Superior temporal gyrus (tissue), 1 donor: Measurements from ENCODE around the gene GPR35.
"Not testable (repeated sequence)": the region's sequence is repeated elsewhere in the genome, so short reads cannot be mapped to it uniquely, and the experiment has no call there.

Experiments
- DNase-seq: peaks from one replicate; pipeline ENCODE4 v3.0.0-alpha.2; 2016; ENCODE audit errors: extremely low spot score

The GPR35 gene

DNA sequence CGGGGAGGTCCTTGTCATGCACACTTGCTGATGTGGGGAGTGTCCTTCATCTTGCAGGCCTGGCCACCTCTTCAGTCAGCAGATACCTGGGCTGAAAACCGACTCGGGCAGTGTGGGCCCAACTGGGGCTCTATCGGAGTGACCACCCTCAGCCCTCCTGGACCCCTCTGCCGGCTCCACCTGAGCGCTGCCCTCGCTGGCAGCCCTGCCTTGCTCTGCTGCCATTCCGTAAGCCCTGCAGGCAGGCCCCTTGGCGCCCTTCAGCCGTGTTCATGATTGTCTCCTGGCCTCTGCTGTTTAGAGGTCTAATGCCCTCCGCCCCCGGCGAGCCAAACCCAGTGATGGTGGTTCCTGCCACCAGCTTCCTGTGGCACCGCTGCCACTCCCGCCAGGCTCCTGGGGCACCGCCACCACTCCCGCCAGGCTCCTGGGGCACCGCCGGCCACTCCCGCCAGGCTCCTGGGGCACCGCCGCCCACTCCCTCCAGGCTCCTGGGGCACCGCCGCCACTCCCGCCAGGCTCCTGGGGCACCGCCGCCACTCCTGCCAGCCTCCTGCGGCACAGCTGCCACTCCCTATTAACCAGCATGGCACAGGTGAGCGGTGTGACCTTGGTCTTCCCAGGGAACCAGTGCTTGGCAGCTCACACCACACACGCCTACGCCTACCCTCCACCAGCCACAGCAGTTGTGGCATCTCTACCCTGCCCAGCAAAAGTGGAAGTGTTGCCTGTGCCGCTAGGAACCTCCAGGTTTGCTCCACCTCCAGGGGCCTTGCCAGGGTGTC, 22.8 kb upstream of the GPR35 start:
- DNase-seq = no peak

DNA sequence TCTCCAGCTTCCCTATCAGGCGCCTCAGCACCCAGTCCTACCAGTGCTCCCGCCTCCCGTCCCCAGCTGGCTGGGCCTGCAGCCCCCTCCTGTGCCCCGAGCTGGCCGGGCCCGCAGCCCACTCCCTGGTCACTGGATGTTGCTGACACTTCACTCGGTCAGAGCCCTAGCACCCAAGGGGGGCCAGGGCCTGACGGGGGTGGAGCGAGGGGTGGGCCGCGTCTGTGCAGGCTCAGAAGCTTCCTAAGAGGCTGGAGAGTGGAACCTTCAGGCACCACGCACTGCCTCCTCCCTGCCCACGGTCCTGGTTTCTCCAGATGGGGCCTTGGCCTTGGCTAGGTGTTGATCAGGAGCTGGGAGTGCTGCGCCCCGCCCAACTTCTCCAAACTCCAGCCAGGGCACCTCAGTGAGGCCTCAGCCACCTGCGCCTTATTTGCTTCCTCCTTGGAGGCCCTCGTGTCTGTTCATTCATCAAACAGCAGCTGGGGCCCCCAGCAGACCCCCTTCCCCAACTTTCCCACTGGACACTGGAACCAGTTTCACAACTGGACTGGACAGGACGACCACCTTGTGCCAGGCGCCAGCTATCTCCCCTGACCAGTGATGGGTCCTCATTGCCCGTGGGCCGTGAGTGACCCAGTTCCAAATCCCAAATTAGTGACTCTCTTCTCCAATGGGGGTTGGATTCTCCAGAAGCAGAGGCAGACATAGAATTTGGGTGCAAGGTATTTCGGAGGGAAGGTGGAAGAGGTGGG, 22.0 kb upstream of the GPR35 start:
- no peak for DNase-seq

DNA sequence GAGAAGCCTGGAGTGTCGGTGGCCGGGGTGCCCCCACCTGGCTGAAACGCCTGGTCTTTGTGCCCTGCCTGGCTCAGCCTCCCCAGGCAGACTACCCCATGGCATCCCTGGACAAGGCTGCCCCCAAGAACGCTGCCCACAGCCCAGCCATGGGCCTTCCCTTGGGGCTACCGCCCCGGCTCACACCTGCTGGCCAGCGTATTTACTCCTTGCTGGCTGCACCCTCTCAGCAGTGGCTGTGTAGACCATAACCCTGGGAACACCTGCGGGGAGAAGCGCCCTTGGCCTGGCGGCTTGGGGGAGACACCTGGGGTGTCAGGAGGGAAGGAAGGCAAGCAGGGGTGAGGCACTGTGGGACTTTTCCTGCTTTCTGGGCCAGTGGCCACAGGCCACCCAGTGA, 21.4 kb upstream of the GPR35 start:
- DNase-seq = no peak

GRCh38 chr2:240604291-240604938, 20.9 kb upstream of the GPR35 start:
- peak; percentile 88 for DNase-seq

DNA sequence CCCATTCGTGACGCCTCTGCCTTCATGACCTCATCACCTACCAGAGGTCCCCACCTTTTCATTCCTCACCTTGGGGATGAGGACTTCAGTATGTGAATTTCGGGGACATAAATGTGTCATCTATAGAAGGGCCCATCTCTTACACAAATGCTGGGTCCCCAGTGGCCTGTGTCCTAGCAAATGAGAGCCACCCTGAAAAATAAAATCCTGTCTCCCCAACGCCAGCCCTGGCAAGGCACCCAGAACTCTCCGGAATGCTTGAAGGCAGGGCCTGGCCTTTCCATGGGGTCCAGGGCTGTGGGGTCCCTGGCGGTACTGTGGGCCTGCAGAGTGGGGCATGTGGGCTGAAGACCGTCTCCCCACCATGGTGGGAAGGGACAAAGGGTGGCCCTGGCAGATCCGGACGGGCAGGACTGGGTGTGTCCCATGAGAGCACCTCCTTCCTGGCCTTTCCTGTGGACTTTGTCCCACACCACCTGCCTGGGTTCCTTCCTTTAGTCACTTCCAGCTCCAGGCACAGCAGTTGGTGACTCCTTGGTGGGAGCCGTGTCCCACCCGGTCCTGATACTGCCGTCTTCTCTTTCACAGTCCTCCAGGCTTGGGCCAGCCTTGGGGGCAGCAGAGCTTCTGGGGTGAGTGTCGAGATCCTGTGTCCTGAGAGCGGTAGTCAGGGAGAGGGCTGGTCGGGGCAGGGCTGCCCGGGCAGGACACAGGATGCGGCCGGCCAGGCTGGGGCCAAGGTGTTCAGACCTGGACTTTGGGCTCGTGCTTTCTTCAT, 20.2 kb upstream of the GPR35 start:
- DNase-seq = no peak

GRCh38 chr2:240605867-240606743, 19.2 kb upstream of the GPR35 start:
- DNase-seq = no peak

DNA sequence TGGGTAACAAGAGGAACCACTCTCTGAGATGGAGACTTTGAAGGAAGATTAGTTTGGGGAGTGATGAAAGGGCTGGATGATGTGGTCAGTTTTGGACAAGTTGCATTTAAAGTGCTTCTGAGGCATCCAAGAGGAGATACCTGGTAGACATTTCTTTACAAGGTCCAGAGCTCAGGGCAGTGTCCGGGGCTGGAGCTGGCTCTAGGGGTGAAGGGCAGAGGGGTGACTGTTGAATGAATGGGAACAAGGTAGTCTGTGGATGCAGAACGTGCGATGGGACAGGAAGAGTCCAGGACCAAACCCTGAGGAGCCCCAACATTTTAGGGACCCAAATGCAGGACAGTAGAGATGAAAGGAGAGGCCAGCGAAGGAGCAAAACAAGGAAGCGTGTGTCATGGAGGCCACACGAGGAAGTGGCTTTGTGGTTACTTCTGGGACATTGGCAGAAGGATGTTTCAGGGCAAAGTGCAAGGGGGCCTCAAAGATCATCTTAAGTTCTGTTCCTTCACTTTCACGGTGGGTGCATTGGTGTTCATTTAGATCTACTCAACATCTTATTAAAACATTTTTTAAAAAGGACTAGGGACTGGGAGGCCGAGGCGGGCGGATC, 13.6 kb upstream of the GPR35 start:
- DNase-seq = no peak

DNA sequence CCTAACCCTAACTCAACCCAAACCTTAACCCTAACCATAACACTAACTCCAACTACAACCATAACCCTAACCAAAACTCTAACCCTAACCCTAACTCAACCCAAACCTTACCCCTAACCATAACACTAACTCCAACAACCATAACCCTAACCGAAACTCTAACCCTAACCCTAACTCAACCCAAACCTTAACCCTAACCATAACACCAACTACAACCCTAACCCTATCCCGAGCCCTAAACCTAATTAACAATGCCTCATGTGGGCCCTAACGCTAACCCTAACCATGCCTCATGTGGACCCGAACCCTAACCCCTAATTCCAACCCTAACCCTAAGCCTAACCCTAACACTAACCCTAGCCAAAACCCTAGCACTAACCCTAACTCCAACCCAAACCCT, 11.5 kb upstream of the GPR35 start:
- no peak for DNase-seq

GRCh38 chr2:240614391-240614790, 10.9 kb upstream of the GPR35 start:
- DNase-seq = no peak

GRCh38 chr2:240615396-240615795, 9.9 kb upstream of the GPR35 start:
- no peak for DNase-seq

DNA sequence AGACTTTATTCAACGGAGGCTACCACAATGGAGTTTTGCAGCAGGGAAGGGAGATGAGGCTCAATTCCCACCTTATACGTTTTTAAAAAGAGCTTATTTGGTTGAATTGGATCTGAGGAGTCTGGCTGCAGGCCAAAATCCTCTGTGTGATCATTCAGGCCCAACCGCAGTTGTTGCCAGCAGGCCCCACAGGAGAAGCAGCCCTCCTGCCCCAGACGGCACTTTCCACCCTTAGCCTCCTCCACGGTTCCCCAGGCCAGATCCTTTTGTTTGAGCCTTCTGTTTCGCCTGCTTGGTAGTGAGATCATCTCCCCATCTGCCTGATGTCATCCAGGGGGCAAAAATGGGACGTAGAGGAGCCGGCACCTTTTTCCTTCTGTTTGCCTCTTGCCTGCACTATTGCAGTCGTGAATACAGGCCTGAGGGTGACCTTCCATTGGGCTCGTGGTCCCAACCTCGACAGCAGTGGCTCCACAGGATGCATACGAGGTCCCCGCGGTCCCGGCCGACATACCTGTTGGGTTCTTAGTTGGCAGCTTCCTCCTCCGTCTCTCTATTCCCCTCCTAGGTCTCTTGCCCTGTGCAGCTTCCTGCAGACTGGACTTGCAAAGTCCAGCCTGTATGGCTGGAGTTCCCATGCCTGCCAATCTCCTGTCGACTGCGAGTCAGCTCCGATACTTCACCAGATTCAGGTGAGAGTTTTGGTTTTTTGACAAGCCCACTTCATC, 9.3 kb upstream of the GPR35 start:
- no peak for DNase-seq

- not testable (repeated sequence) for DNase-seq
These were observed 8.2 kb upstream of the GPR35 start for GRCh38 chr2:240616860-240617666.

DNA sequence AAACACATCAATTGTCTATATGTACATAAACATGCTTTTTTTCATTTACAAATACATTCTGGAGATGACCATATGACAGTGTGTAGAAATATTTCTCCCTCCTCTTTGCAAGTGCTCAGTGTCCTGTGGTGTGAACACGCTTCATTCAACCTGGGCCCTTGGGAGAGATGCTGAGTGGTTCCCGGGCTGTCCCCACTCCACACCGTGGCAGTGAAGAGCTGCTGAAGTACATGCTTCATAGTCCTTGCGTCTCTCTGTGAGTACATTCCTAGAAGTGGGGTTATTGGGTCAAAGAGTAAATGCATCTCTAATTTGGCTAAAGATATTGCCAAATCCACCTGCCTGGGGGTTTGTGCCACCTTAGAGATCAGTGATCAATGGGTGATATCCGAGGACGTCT, 6.5 kb upstream of the GPR35 start:
- no peak for DNase-seq

- DNase-seq = no peak
These were observed 5.7 kb upstream of the GPR35 start for GRCh38 chr2:240619506-240620148.

DNA sequence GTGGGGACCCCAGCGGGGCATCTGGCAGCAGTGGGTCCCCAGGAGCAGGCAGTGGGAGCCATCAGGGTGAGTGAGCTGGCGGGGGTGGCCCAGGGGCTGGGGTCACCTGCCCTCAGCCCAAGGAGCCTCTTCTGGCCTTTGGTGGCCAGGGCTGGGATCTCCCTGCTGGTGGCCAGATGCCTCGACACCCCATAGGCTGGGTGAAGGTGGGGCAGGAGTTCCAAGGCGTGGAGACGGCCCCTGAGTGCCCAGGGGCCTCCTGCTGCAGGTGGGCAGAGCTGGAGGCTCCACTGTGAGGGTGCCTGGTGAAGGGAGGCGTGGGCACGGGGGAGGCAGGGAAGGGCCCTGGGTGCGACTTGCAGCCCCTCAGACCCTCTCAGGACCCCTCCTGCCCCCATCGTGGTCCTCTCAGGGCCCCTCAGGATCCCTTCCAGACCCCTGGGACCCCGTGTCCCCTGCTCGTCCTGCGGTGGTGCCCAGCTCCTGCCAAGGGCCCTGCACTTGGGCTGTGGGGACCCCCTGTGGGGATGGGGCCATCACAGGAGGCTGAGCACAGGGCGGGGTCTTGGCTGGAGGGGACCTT, 5.0 kb upstream of the GPR35 start:
- no peak for DNase-seq

DNA sequence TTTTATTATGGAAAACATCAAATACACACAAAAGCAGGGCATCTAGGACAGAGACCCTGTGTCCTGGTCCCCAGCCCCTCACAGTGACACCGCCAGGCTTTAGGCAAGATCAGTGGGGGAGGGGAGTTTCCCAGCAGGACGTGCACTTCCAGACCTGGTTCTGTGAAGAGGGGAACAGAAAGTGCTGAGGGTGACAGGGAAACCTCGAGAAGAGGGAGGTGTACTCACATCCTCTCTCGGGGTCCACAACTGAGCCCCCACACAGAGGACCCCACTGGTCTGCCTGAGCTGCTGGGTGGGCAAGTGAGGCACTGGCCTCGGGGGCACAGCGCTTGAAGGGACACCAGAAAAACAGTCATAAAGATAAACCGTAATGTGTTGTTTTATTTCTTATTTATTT, 4.4 kb upstream of the GPR35 start:
- no peak for DNase-seq

- no peak for DNase-seq
These were observed 3.2 kb upstream of the GPR35 start for GRCh38 chr2:240622060-240622411.

GRCh38 chr2:240622531-240623235, 2.6 kb upstream of the GPR35 start:
- no peak for DNase-seq
